Stimulated activated CD8-positive, alpha-beta memory T cell treated with anti-CD3 and anti-CD28 coated beads, Interleukin-7, amount 100 ng/mL, for 4 hours (primary cell): ENCODE data around the gene DYSF.

ENCODE experiments used
- DNase-seq, 2 donors: peaks; one replicate each; pipeline ENCODE4 v3.0.0-alpha.2; 2020; ENCODE audit warnings: low read depth in 2 of 2

Gene DYSF

GRCh38 chr2:71706121-71706520 lies 252.8 kb downstream of the DYSF start:
- no peak for DNase-seq

- DNase-seq = no peak
Measured at GRCh38 chr2:71706836-71707235, 253.5 kb downstream of the DYSF start.

GRCh38 chr2:71710367-71711132 lies 257.2 kb downstream of the DYSF start:
- no peak for DNase-seq

GRCh38 chr2:71711133-71711855 lies 257.9 kb downstream of the DYSF start:
- no peak for DNase-seq

GRCh38 chr2:71712158-71712818 lies 258.9 kb downstream of the DYSF start:
- no peak for DNase-seq

GRCh38 chr2:71713581-71714580 lies 260.5 kb downstream of the DYSF start:
- no peak for DNase-seq

- no peak for DNase-seq
Measured at GRCh38 chr2:71714601-71715240, 261.4 kb downstream of the DYSF start.

GRCh38 chr2:71715241-71715750 lies 261.9 kb downstream of the DYSF start:
- no peak for DNase-seq

- DNase-seq = no peak
Measured at GRCh38 chr2:71715951-71716696, 262.8 kb downstream of the DYSF start.

- DNase-seq = no peak
Measured at GRCh38 chr2:71716697-71717624, 263.6 kb downstream of the DYSF start.

GRCh38 chr2:71718686-71719085 lies 265.3 kb downstream of the DYSF start:
- no peak for DNase-seq

- DNase-seq = no peak
Measured at GRCh38 chr2:71719520-71720282, 266.3 kb downstream of the DYSF start.

- no peak for DNase-seq
Measured at GRCh38 chr2:71720283-71720560, 266.9 kb downstream of the DYSF start.

- DNase-seq = no peak
Measured at GRCh38 chr2:71720596-71721361, 267.4 kb downstream of the DYSF start.

GRCh38 chr2:71721362-71721665 lies 268.0 kb downstream of the DYSF start:
- no peak for DNase-seq

- DNase-seq = no peak
Measured at GRCh38 chr2:71721669-71722068, 268.3 kb downstream of the DYSF start.

GRCh38 chr2:71722286-71722685 lies 268.9 kb downstream of the DYSF start:
- DNase-seq = no peak

- no peak for DNase-seq
Measured at GRCh38 chr2:71724793-71725192, 271.4 kb downstream of the DYSF start.
